Stimulated activated naive B cell treated with anti-CD40 and anti-IgM and Interleukin-4, amounts not matched to agents 10 μg/mL and 1 μg/mL and 100 μg/mL, for 72 hours (primary cell): ENCODE data around the gene LRBA.
"Not testable (repeated sequence)": the region's sequence is repeated elsewhere in the genome, so short reads cannot be mapped to it uniquely, and the experiment has no call there.

Source experiments
- ATAC-seq, 2 donors: fragments of 150-1000 bp; cut with Tn5 transposase; replicated peaks; 2 replicates each; pipeline ENCODE4 v1.10.0; 2021; ENCODE audit warnings: moderate library complexity in 1 of 2
- DNase-seq: peaks from one replicate; pipeline ENCODE4 v3.0.0; 2021
- H3K27ac Mint-ChIP-seq: one replicate; pipeline ENCODE4 v1.8.0; 2022; ENCODE audit warnings: mild to moderate bottlenecking, mixed read lengths
- H3K27me3 Mint-ChIP-seq, 2 donors: one replicate each; pipeline ENCODE4 v1.8.0; 2022; ENCODE audit warnings: mixed read lengths in 2 of 2
- H3K36me3 Mint-ChIP-seq, 2 donors: one replicate each; pipeline ENCODE4 v1.8.0; 2022; ENCODE audit warnings: mixed read lengths in 2 of 2, mild to moderate bottlenecking in 1 of 2
- H3K4me1 Mint-ChIP-seq, 2 donors: one replicate each; pipeline ENCODE4 v1.8.0; 2022; ENCODE audit warnings: mixed read lengths in 2 of 2, mild to moderate bottlenecking in 1 of 2
- H3K4me3 Mint-ChIP-seq, 2 donors: one replicate each; pipeline ENCODE4 v1.8.0; 2022; ENCODE audit warnings: mild to moderate bottlenecking in 2 of 2, mixed read lengths in 2 of 2, moderate library complexity in 1 of 2
- H3K9me3 Mint-ChIP-seq, 2 donors: one replicate each; pipeline ENCODE4 v1.8.0; 2022; ENCODE audit warnings: mixed read lengths in 2 of 2, mild to moderate bottlenecking in 1 of 2

LRBA gene

GRCh38 chr4:150562751-150563150, 452.3 kb downstream of the LRBA start:
- Mint-ChIP-seq H3K27me3 (no peaks in the 10 kb centered on the region), H3K9me3 (peaks cover 7 to 8% of the 10 kb centered on the region in 2 donors), H3K4me3 (no peak overlapping the region), H3K27ac (no peak overlapping the region), H3K4me1 (no peaks in the 10 kb centered on the region), H3K36me3 (peaks cover 16 to 30% of the 10 kb centered on the region in 2 donors)
- no peak for ATAC-seq
- DNase-seq = no peak

- H3K27me3 Mint-ChIP-seq = no peaks in the 10 kb centered on the region
- peaks cover 15 to 31% of the 10 kb centered on the region in 2 donors for H3K36me3 Mint-ChIP-seq
- no peak overlapping the region for H3K27ac Mint-ChIP-seq
- no peak for ATAC-seq
- no peaks in the 10 kb centered on the region for H3K4me1 Mint-ChIP-seq
- DNase-seq = no peak
- no peak overlapping the region for H3K4me3 Mint-ChIP-seq
- peaks cover 7 to 8% of the 10 kb centered on the region in 2 donors for H3K9me3 Mint-ChIP-seq
Measured at GRCh38 chr4:150562250-150562649, 452.8 kb downstream of the LRBA start.

GRCh38 chr4:150561143-150561737, 453.8 kb downstream of the LRBA start:
- H3K9me3 Mint-ChIP-seq = peaks cover 7 to 8% of the 10 kb centered on the region in 2 donors
- ATAC-seq (no peak), DNase-seq (no peak)
- H3K4me3 Mint-ChIP-seq = no peak overlapping the region
- H3K27me3 Mint-ChIP-seq = no peaks in the 10 kb centered on the region
- H3K36me3 Mint-ChIP-seq = peaks cover 13 to 33% of the 10 kb centered on the region in 2 donors
- H3K4me1 Mint-ChIP-seq = no peaks in the 10 kb centered on the region
- no peak overlapping the region for H3K27ac Mint-ChIP-seq

- DNase-seq, H3K27me3 Mint-ChIP-seq, H3K4me1 Mint-ChIP-seq, ATAC-seq, H3K27ac Mint-ChIP-seq, H3K4me3 Mint-ChIP-seq, H3K9me3 Mint-ChIP-seq: not testable (repeated sequence)
- peaks cover 12 to 36% of the 10 kb centered on the region in 2 donors for H3K36me3 Mint-ChIP-seq
Measured at GRCh38 chr4:150557811-150558210, 457.3 kb downstream of the LRBA start.

GRCh38 chr4:150547154-150547838, 467.8 kb downstream of the LRBA start:
- H3K27me3 Mint-ChIP-seq = no peaks in the 10 kb centered on the region

GRCh38 chr4:150546286-150546685, 468.8 kb downstream of the LRBA start:
- Mint-ChIP-seq H3K36me3 (peaks cover 2 to 4% of the 10 kb centered on the region in 2 donors), H3K27ac (no peak overlapping the region), H3K27me3 (no peaks in the 10 kb centered on the region), H3K9me3 (no peaks in the 10 kb centered on the region), H3K4me1 (no peaks in the 10 kb centered on the region), H3K4me3 (no peak overlapping the region)
- DNase-seq (no peak), ATAC-seq (no peak)

More at GRCh38 chr4:150547154-150547838, 467.8 kb downstream of the LRBA start:
- no peak overlapping the region for H3K4me3 Mint-ChIP-seq
- H3K9me3 Mint-ChIP-seq = no peaks in the 10 kb centered on the region
- H3K27ac Mint-ChIP-seq = no peak overlapping the region
- H3K36me3 Mint-ChIP-seq = peaks cover 7 to 9% of the 10 kb centered on the region in 2 donors
- DNase-seq = no peak
- no peak for ATAC-seq
- no peaks in the 10 kb centered on the region for H3K4me1 Mint-ChIP-seq

- no peaks in the 10 kb centered on the region for H3K27me3 Mint-ChIP-seq
- no peaks in the 10 kb centered on the region for H3K4me1 Mint-ChIP-seq
- H3K27ac Mint-ChIP-seq = no peak overlapping the region
- no peak overlapping the region for H3K4me3 Mint-ChIP-seq
- DNase-seq (no peak), ATAC-seq (no peak)
- H3K9me3 Mint-ChIP-seq = no peaks in the 10 kb centered on the region
- peaks cover 4 to 11% of the 10 kb centered on the region in 2 donors for H3K36me3 Mint-ChIP-seq
Measured at GRCh38 chr4:150543042-150543441, 472.0 kb downstream of the LRBA start.

GRCh38 chr4:150541681-150542080, 473.4 kb downstream of the LRBA start:
- no peaks in the 10 kb centered on the region for H3K27me3 Mint-ChIP-seq
- H3K4me3 Mint-ChIP-seq = no peak overlapping the region
- H3K36me3 Mint-ChIP-seq = peaks cover 1 to 17% of the 10 kb centered on the region in 2 donors
- H3K27ac Mint-ChIP-seq = no peak overlapping the region
- ATAC-seq (no peak), DNase-seq (no peak)
- no peaks in the 10 kb centered on the region for H3K4me1 Mint-ChIP-seq
- no peaks in the 10 kb centered on the region for H3K9me3 Mint-ChIP-seq

GRCh38 chr4:150540959-150541360, 474.1 kb downstream of the LRBA start:
- Mint-ChIP-seq H3K4me1 (no peaks in the 10 kb centered on the region), H3K9me3 (no peaks in the 10 kb centered on the region), H3K27me3 (no peaks in the 10 kb centered on the region), H3K36me3 (peaks cover 1 to 17% of the 10 kb centered on the region in 2 donors), H3K27ac (no peak overlapping the region), H3K4me3 (no peak overlapping the region)
- DNase-seq = no peak
- ATAC-seq = no peak

GRCh38 chr4:150540536-150540935, 474.5 kb downstream of the LRBA start:
- H3K9me3 Mint-ChIP-seq = no peaks in the 10 kb centered on the region
- DNase-seq = no peak
- no peaks in the 10 kb centered on the region for H3K27me3 Mint-ChIP-seq

GRCh38 chr4:150537911-150538310, 477.2 kb downstream of the LRBA start:
- not testable (repeated sequence) for H3K4me3 Mint-ChIP-seq, H3K27me3 Mint-ChIP-seq, H3K9me3 Mint-ChIP-seq, ATAC-seq, DNase-seq, H3K4me1 Mint-ChIP-seq, H3K27ac Mint-ChIP-seq
- peaks cover 3 to 14% of the 10 kb centered on the region in 2 donors for H3K36me3 Mint-ChIP-seq

More at GRCh38 chr4:150540536-150540935, 474.5 kb downstream of the LRBA start:
- ATAC-seq = no peak
- Mint-ChIP-seq H3K4me3 (no peak overlapping the region), H3K4me1 (no peaks in the 10 kb centered on the region), H3K27ac (no peak overlapping the region), H3K36me3 (peaks cover 1 to 17% of the 10 kb centered on the region in 2 donors)

GRCh38 chr4:150534818-150535217, 480.3 kb downstream of the LRBA start:
- Mint-ChIP-seq H3K4me3 (no peak overlapping the region), H3K9me3 (no peaks in the 10 kb centered on the region), H3K27ac (no peak overlapping the region), H3K4me1 (no peaks in the 10 kb centered on the region), H3K27me3 (no peaks in the 10 kb centered on the region), H3K36me3 (peaks cover 5 to 21% of the 10 kb centered on the region in 2 donors)
- DNase-seq (no peak), ATAC-seq (no peak)

GRCh38 chr4:150533673-150534072, 481.4 kb downstream of the LRBA start:
- no peak for ATAC-seq

GRCh38 chr4:150525321-150525868, 489.7 kb downstream of the LRBA start:
- H3K27ac Mint-ChIP-seq = no peak overlapping the region
- H3K4me1 Mint-ChIP-seq = no peaks in the 10 kb centered on the region
- no peak for ATAC-seq

More at GRCh38 chr4:150533673-150534072, 481.4 kb downstream of the LRBA start:
- no peak for DNase-seq
- H3K36me3 Mint-ChIP-seq = peaks cover 5 to 17% of the 10 kb centered on the region in 2 donors
- H3K27ac Mint-ChIP-seq = no peak overlapping the region
- no peaks in the 10 kb centered on the region for H3K9me3 Mint-ChIP-seq
- H3K4me3 Mint-ChIP-seq = no peak overlapping the region
- H3K27me3 Mint-ChIP-seq = no peaks in the 10 kb centered on the region
- no peaks in the 10 kb centered on the region for H3K4me1 Mint-ChIP-seq

GRCh38 chr4:150518559-150518958, 496.5 kb downstream of the LRBA start:
- no peak overlapping the region for H3K4me3 Mint-ChIP-seq
- H3K9me3 Mint-ChIP-seq = no peaks in the 10 kb centered on the region
- H3K27ac Mint-ChIP-seq = no peak overlapping the region
- ATAC-seq (peak in 1 of 2 donors; percentile 47), DNase-seq (no peak)
- peaks cover 4 to 11% of the 10 kb centered on the region in 2 donors for H3K36me3 Mint-ChIP-seq
- no peaks in the 10 kb centered on the region for H3K27me3 Mint-ChIP-seq
- H3K4me1 Mint-ChIP-seq = peaks cover 0 to 5% of the 10 kb centered on the region in 2 donors

More at GRCh38 chr4:150525321-150525868, 489.7 kb downstream of the LRBA start:
- Mint-ChIP-seq H3K9me3 (no peaks in the 10 kb centered on the region), H3K36me3 (peaks cover 1 to 10% of the 10 kb centered on the region in 2 donors), H3K4me3 (no peak overlapping the region), H3K27me3 (no peaks in the 10 kb centered on the region)
- DNase-seq = no peak
